Heart right ventricle (tissue), 16 donors: Measurements from ENCODE around the gene REXO4. TPM values are rescaled to one million over a fixed set of nuclear protein-coding genes. Genes with fewer than 3 reads are reported as not detected.

ENCODE experiments used
- ATAC-seq, 8 donors: fragments of 200-7000 bp; cut with Tn5 transposase; one replicate each; pipeline ENCODE4 v1.9.1; 2020; ENCODE audit warnings: mild to moderate bottlenecking in 8 of 8, moderate library complexity in 8 of 8, moderate number of reproducible peaks in 1 of 8
- DNase-seq, 2 donors: peaks; one replicate each; pipeline ENCODE4 v3.0.0-alpha.2; 2020
- H3K27ac ChIP-seq, 10 donors: fragments of 200-600 bp; sonication (generic) in 2 of 10; one replicate each; pipeline versions ENCODE4 v1.5.0 to v1.8.0; 2020 to 2022; ENCODE audit warnings: mild to moderate bottlenecking in 3 of 10
- H3K27me3 ChIP-seq, 7 donors: fragments of 200-600 bp; one replicate each; pipeline ENCODE4 v1.8.0; 2021 to 2022; ENCODE audit warnings: mild to moderate bottlenecking in 2 of 7
- H3K36me3 ChIP-seq, 9 donors: fragments of 200-600 bp; sonication (generic) in 1 of 9; one replicate each; pipeline versions ENCODE4 v1.5.0 to v1.8.0; 2020 to 2022; ENCODE audit warnings: mild to moderate bottlenecking in 2 of 9
- H3K4me1 ChIP-seq, 9 donors: fragments of 200-600 bp; sonication (generic) in 1 of 9; one replicate each; pipeline versions ENCODE4 v1.5.0 to v1.8.0; 2020 to 2022; ENCODE audit warnings: mild to moderate bottlenecking in 4 of 9
- H3K4me3 ChIP-seq, 10 donors: fragments of 200-600 bp; sonication (generic) in 2 of 10; one replicate each; pipeline versions ENCODE4 v1.5.0 to v1.8.0; 2020 to 2022; ENCODE audit warnings: mild to moderate bottlenecking in 7 of 10, moderate library complexity in 2 of 10
- H3K9me3 ChIP-seq, 11 donors: fragments of 200-600 bp in 10 of 11; sonication (generic) in 2 of 11; one replicate each; pipeline versions ENCODE4 v1.5.0 to v1.8.0; 2013 to 2022; ENCODE audit warnings: mild to moderate bottlenecking in 2 of 11, control low read depth in 1 of 11, moderate library complexity in 1 of 11
- WGBS, 2 donors: extraction: QIAGEN DNeasy Blood & Tissue Kit; methylation state at CpG; one replicate each; pipeline ENCODE4 v1.1.7; 2013; ENCODE audit warnings: inconsistent platforms in 1 of 2; 5-methylcytosine and 5-hydroxymethylcytosine counted together
- intact Hi-C, 10 donors: fragments of 100-400 bp; cut with DNase I; formaldehyde crosslinking; loops; one replicate each; pipeline versions ENCODE4 v1.11.1 to v1.14.2; 2022
- polyA plus RNA-seq, 2 donors: library from polyadenylated mRNA; stranded (reverse); fragments of 200-250 nt; gene quantifications; one replicate each; pipeline ENCODE4 v1.2.3, GENCODE V29; 2013
- total RNA-seq, 10 donors: library from RNA; stranded (reverse); fragmentation: NEBNext Ultra II Directional in 3 of 10; extraction: Animal tissue kit (Norgen Biotek cat#: 25700) in 3 of 10; gene quantifications; one replicate each; pipeline versions ENCODE4 v1.2.1 to v1.2.4, GENCODE V29; 2021 to 2023
- TF ChIP-seq, protein P1 (sequence below), 9 donors: fragments of 200-600 bp; sonication (generic) in 2 of 9; IDR thresholded peaks; one replicate each; pipeline versions ENCODE4 v1.5.0 to v1.8.0; 2021 to 2022; ENCODE audit warnings: antibody characterized with exemption in 9 of 9, mild to moderate bottlenecking in 5 of 9, moderate library complexity in 1 of 9
- donor health status: Arrhythmogenic right ventricular cardiomyopathy.
- donor health status: ischemic (EF 13 %, LVEDD 7.1; RV severe dilation, severe dysfunction).
- donor health status: healthy with polysubstance abuse.
- donor health status: DM: no; HTN: yes; CAD: no.
- donor health status: DM: no; HTN: no; CAD: no.
- donor health status: ischemic (EF 25% LVEDD 6.9; RV normal size, moderate dysfunction).
- donor health status: ischemic (EF 25% LVEDD 5.7; RV mildly dilated, moderate dysfunction).
- donor health status: healthy.
- donor health status: DM: yes; HTN: yes; CAD: no.
- donor health status: Ischemic cardiomyopathy.
- donor health status: ischemic (EF 35%, LVEDD 5.7; RV mildly dilated, moderate dysfunction).
- donor health status: nonischemic (EF 11% LVEDD 7.7; RV severe dilation, severe dysfunction).
- donor health status: DM: yes; HTN: yes; CAD: no.
- donor health status: PGD.
- donor health status: ischemic (EF 29% LVEDD 5.4; RV normal size, mild dysfunction).
- donor health status: nonischemic (EF 23%, LVEDD 6.1; RV moderate dilation, normal function).

Gene REXO4
- total and polyA plus RNA-seq, 12 donors = 9.3 to 20.8 (median 11.4) TPM

DNA sequence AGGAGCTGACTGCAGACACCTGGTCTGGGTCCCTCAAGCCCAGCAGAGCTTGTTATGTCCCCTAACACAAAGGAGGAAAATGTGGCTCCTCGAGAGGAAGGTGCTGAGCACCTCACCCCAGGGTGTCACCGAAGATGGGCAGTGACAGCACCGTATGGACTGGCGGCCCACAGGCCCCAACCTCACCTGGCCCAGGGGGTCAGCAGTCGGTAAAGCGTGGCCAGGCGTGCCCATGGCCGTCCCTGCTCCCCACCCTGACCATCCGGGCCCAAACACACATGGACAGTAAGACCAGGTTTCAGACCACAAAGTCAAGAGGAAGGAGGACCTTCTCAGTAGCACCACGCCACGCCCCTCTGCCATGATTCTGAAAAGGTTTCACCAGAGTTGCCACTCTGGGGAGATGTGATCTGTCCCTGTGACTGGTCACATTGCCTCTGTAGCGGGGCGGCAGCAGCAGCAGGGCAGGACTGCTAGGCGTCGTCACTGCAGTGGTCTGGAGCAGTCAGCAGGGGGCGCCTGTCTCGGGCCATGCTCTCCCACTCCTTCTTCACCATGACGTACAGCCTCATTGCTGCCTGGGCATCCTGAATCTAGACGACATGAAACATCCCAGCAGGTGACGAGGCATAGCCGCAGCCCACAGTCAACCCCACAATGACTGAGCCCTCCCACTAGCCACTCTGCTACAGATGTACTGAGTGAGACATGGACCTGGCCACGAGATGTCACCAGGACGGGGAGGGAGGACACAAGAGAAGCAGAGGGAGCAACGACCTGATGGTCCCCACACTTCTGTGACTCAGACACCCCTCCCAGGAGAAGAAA, 11.1 kb downstream of the REXO4 start:
- Histone ChIP-seq H3K9me3 (no peaks in the 10 kb centered on the region), H3K4me3 (no peak overlapping the region), H3K27me3 (no peaks in the 10 kb centered on the region), H3K27ac (no peak overlapping the region), H3K4me1 (peaks cover 0 to 13% (median 0%) of the 10 kb centered on the region in 9 donors), H3K36me3 (peaks cover 0 to 85% (median 40%) of the 10 kb centered on the region in 9 donors)
- intact Hi-C loops = loop anchor here in 9 of 10 donors (1.0 to 10.0 kb wide), 7 partner anchors 78 to 321 kb away; no protein-coding TSS in a partner anchor
- DNase-seq = peak; percentile 67 to 75
- TF ChIP-seq, protein P1, sequence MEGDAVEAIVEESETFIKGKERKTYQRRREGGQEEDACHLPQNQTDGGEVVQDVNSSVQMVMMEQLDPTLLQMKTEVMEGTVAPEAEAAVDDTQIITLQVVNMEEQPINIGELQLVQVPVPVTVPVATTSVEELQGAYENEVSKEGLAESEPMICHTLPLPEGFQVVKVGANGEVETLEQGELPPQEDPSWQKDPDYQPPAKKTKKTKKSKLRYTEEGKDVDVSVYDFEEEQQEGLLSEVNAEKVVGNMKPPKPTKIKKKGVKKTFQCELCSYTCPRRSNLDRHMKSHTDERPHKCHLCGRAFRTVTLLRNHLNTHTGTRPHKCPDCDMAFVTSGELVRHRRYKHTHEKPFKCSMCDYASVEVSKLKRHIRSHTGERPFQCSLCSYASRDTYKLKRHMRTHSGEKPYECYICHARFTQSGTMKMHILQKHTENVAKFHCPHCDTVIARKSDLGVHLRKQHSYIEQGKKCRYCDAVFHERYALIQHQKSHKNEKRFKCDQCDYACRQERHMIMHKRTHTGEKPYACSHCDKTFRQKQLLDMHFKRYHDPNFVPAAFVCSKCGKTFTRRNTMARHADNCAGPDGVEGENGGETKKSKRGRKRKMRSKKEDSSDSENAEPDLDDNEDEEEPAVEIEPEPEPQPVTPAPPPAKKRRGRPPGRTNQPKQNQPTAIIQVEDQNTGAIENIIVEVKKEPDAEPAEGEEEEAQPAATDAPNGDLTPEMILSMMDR (IDR thresholded peaks at IDR 0.05) = peak; percentile 79 to 96 (median 92)
- ATAC-seq = peak; percentile 63 to 91 (median 82)
- 54 to 63% methylated on average over 24 of the region's 24 CpGs for WGBS, 2 donors

DNA sequence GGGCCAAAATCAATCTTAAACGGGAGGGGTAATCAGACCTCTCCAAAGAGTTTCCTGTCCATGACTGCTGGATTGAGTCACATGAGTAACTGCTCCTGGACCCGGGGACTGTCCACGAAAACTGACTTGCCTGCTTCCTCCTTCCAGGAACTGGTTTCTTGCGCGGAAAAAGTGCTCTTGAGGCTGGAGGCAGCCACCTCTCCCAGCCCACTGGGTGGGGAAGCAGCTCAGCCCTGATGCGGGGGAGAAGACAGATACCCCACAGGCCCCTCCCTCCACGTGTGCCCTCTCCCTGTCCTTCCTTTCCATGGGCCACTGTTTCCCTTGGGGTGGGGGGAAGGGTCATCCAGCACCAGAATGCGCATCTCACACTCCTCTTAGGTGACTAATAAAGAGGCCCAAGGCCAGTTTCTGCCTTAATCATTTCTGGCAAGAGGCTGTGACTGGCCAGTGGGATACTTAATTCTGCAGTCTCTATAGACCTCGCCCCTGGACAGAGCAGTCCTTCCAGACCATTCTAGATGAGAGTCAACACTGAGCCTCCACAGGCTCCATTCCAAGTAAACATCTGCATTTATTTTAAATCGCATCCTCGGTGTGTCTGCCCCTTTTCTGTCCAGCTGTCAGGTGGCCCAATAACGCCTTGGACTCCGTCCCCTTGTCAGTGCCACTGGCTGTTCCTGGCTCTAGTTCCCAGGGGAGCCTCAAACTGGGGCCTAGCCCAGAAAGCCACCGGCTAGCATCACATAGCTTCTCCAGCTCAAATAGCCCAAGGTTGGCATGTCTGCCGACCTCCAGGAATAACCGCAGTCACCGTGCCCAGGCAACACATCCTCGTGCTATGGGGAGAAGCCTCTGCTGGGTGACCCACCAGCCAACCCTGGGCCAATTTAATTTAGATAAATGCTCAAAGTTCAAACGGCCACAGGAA, 12.0 kb downstream of the REXO4 start:
- WGBS, 2 donors = 69 to 82% methylated on average over 19 of the region's 19 CpGs
- Histone ChIP-seq H3K9me3 (no peaks in the 10 kb centered on the region), H3K4me3 (no peak overlapping the region), H3K4me1 (peaks cover 0 to 13% (median 0%) of the 10 kb centered on the region in 9 donors), H3K36me3 (peaks cover 0 to 76% (median 38%) of the 10 kb centered on the region in 9 donors), H3K27ac (no peak overlapping the region), H3K27me3 (no peaks in the 10 kb centered on the region)
- DNase-seq (no peak), ATAC-seq (peak in 5 of 8 donors; percentile 19 to 47 (median 24))
- intact Hi-C loops = loop anchor here in 9 of 10 donors (1.0 to 10.0 kb wide), 7 partner anchors 79 to 322 kb away; no protein-coding TSS in a partner anchor
- TF ChIP-seq, protein P1 (IDR thresholded peaks at IDR 0.05) = no peak

DNA sequence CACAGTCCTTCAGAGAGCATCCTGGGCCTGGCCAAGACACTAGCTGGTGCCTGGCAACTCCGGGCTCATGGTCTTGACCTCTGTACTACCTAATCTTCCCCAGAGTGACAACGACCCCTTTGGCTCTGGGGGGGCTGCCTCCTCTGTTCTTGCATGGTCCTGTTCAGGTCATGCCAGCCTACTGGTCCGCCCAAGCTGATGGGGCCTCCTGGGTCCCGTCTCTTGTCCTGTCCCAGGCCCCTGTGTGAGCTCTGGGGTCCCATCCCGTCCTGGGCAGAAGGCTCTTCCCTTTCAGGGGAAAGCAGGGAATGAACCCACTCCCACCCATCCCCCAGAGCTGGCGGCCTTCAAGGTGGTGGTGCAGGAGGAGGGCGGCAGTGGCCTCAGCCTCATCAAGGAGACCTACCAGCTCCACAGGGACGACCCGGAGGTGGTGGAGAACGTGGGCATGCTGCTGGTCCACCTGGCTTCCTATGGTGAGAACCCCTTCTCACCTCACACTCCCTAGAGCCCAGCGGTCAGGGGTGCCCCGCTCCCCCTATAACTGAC, 13.3 kb downstream of the REXO4 start:
- no peak overlapping the region for H3K27ac ChIP-seq
- H3K36me3 ChIP-seq = peaks cover 0 to 63% (median 26%) of the 10 kb centered on the region in 9 donors
- no peak for ATAC-seq
- WGBS, 2 donors = 90 to 91% methylated on average over 12 of the region's 12 CpGs
- intact Hi-C loops = loop anchor here in 7 of 10 donors (5.0 to 10.0 kb wide), 4 partner anchors 83 to 323 kb away; no protein-coding TSS in a partner anchor
- H3K9me3 ChIP-seq = no peaks in the 10 kb centered on the region
- peaks cover 0 to 13% (median 0%) of the 10 kb centered on the region in 9 donors for H3K4me1 ChIP-seq
- H3K27me3 ChIP-seq = no peaks in the 10 kb centered on the region
- TF ChIP-seq, protein P1 (IDR thresholded peaks at IDR 0.05) = no peak
- H3K4me3 ChIP-seq = no peak overlapping the region
- DNase-seq = no peak
